NCI-H187 (cell line): ENCODE data around the gene LCMT1.
"Not testable (repeated sequence)": the region's sequence is repeated elsewhere in the genome, so short reads cannot be mapped to it uniquely, and the experiment has no call there.

Experiments used
- DNase-seq, 2 experiments: peaks; one replicate each; lab custom pipeline; 2025; lab: John Stamatoyannopoulos, UW

Gene LCMT1

GRCh38 chr16:25111403-25112166 lies at the start of gene LCMT1:
Gene LCMT1 (plus strand): TSS chr16:25111742. CDS start chr16:25111884, 142 bp downstream.
- peak; percentile 53 to 80 for DNase-seq

- no peak for DNase-seq
Observed at GRCh38 chr16:25063102-25063501, 48.4 kb upstream of the LCMT1 start.

- DNase-seq, result no peak
Observed at GRCh38 chr16:25063865-25064264, 47.7 kb upstream of the LCMT1 start.

GRCh38 chr16:25064281-25064680 lies 47.3 kb upstream of the LCMT1 start:
- DNase-seq, result not testable (repeated sequence)

- no peak for DNase-seq
Observed at GRCh38 chr16:25064937-25065336, 46.6 kb upstream of the LCMT1 start.

- no peak for DNase-seq
Observed at GRCh38 chr16:25065899-25066298, 45.6 kb upstream of the LCMT1 start.

GRCh38 chr16:25066426-25066746 lies 45.2 kb upstream of the LCMT1 start:
- DNase-seq, result no peak

GRCh38 chr16:25066747-25067631 lies 44.6 kb upstream of the LCMT1 start:
- DNase-seq, result peak in 1 of 2 experiments; percentile 15

GRCh38 chr16:25073854-25074253 lies 37.7 kb upstream of the LCMT1 start:
- DNase-seq, result no peak

GRCh38 chr16:25078386-25078978 lies 33.1 kb upstream of the LCMT1 start:
- no peak for DNase-seq

GRCh38 chr16:25079637-25080378 lies 31.7 kb upstream of the LCMT1 start:
- DNase-seq, result no peak

GRCh38 chr16:25080420-25081131 lies 31.0 kb upstream of the LCMT1 start:
- DNase-seq, result no peak

- no peak for DNase-seq
Observed at GRCh38 chr16:25081702-25082101, 29.8 kb upstream of the LCMT1 start.

- no peak for DNase-seq
Observed at GRCh38 chr16:25083065-25083464, 28.5 kb upstream of the LCMT1 start.

GRCh38 chr16:25083701-25084100 lies 27.8 kb upstream of the LCMT1 start:
- DNase-seq, result no peak

GRCh38 chr16:25084797-25085196 lies 26.7 kb upstream of the LCMT1 start:
- no peak for DNase-seq

- DNase-seq, result no peak
Observed at GRCh38 chr16:25087761-25088160, 23.8 kb upstream of the LCMT1 start.

- no peak for DNase-seq
Observed at GRCh38 chr16:25089351-25089750, 22.2 kb upstream of the LCMT1 start.

GRCh38 chr16:25092441-25092840 lies 19.1 kb upstream of the LCMT1 start:
- DNase-seq, result no peak

- DNase-seq, result no peak
Observed at GRCh38 chr16:25093208-25094061, 18.1 kb upstream of the LCMT1 start.
